ENCODE results near the gene ETV3.

DNA sequence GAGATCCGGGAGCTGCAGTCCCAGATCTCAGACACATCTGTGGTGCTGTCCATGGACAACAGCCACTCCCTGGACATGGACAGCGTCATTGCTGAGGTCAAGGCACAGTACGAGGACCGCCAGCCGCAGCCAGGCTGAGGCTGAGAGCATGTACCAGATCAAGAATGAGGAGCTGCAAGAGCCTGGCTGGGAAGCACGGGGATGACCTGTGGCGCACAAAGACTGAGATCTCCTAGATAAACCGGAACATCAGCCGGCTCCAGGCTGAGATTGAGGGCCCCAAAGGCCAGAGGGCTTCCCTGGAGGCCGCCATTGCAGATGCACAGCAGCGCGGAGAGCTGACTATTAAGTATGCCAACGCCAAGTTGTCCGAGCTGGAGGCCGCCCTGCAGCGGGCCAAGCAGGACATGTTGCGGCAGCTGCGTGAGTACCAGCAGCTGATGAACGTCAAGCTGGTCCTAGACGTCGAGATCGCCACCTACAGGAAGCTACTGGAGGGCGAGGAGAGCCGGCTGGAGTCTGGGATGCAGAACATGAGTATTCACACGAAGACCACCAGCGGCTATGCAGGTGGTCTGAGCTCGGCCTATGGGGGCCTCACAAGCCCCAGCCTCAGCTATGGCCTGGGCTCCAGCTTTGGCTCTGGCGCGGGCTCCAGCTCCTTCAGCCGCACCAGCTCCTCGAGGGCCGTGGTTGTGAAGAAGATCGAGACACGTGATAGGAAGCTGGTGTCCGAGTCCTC, 64.1 kb downstream of the ETV3 start:
- TF ChIP-seq, protein P1, sequence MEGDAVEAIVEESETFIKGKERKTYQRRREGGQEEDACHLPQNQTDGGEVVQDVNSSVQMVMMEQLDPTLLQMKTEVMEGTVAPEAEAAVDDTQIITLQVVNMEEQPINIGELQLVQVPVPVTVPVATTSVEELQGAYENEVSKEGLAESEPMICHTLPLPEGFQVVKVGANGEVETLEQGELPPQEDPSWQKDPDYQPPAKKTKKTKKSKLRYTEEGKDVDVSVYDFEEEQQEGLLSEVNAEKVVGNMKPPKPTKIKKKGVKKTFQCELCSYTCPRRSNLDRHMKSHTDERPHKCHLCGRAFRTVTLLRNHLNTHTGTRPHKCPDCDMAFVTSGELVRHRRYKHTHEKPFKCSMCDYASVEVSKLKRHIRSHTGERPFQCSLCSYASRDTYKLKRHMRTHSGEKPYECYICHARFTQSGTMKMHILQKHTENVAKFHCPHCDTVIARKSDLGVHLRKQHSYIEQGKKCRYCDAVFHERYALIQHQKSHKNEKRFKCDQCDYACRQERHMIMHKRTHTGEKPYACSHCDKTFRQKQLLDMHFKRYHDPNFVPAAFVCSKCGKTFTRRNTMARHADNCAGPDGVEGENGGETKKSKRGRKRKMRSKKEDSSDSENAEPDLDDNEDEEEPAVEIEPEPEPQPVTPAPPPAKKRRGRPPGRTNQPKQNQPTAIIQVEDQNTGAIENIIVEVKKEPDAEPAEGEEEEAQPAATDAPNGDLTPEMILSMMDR (IDR thresholded peaks at IDR 0.05), result peak; percentile 25 to 75 (median 72)
- TF ChIP-seq POLR2A (IDR thresholded peaks at IDR 0.05), result no peak
